Dendritic cell treated with granulocyte-macrophage colony-stimulating factor and Interleukin-4, amounts not matched to agents 40 ng/mL and 50 ng/mL, for 4 days (primary cell): ENCODE results near the gene DEGS2.

Source experiments
- H3K27ac Mint-ChIP-seq: one replicate; pipeline ENCODE4 v1.8.0; 2022; ENCODE audit warnings: mild to moderate bottlenecking, mixed read lengths
- H3K27me3 Mint-ChIP-seq: one replicate; pipeline ENCODE4 v1.8.0; 2022; ENCODE audit warnings: mild to moderate bottlenecking, mixed read lengths
- H3K36me3 Mint-ChIP-seq: one replicate; pipeline ENCODE4 v1.8.0; 2022; ENCODE audit warnings: low read depth, mixed read lengths
- H3K4me1 Mint-ChIP-seq: one replicate; pipeline ENCODE4 v1.8.0; 2022; ENCODE audit warnings: low read depth, mixed read lengths
- H3K4me3 Mint-ChIP-seq: one replicate; pipeline ENCODE4 v1.8.0; 2022; ENCODE audit warnings: mild to moderate bottlenecking, moderate library complexity, mixed read lengths
- H3K9me3 Mint-ChIP-seq: one replicate; pipeline ENCODE4 v1.8.0; 2022; ENCODE audit warnings: mixed read lengths
- intact Hi-C: fragments of 100-400 bp; cut with micrococcal nuclease; formaldehyde crosslinking; loops from one replicate; pipeline ENCODE4 v1.15.0; 2022

Gene DEGS2

DNA sequence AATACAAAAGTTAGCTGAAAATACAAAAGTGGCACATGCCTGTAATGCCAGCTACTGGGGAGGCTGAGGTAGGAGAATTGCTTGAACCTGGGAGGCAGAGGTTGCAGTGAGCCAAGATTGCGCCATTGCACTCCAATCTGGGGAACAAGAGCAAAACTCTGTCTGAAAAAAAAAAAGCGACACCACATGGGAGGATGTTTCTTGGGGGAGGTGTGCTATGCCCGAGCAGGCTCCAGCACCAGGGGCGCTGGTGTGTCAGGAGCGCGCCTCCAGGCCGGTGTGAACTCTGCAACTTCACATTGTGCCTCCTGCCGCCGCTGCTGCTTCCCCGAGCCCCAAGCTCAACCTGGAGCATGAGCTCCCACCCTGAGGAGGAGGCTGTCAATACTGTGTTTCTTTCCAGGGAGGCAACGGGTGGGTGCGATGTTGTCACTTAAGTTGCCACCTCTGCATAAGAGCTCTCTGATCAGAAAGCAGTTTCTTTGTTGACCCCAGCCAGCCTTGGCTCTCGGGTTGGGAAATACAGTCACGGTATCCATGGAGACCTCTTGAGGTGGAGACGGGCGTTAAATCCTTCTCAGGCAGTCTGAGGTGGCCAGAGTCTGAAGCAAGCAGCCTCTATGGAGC is 18.9 kb downstream of the DEGS2 start:
- Mint-ChIP-seq H3K4me3 (no peak overlapping the region), H3K36me3 (peaks cover 100% of the 10 kb centered on the region), H3K27ac (no peak overlapping the region), H3K4me1 (peaks cover 16% of the 10 kb centered on the region), H3K27me3 (no peaks in the 10 kb centered on the region), H3K9me3 (no peaks in the 10 kb centered on the region)
- intact Hi-C loops: no loop called here

DNA sequence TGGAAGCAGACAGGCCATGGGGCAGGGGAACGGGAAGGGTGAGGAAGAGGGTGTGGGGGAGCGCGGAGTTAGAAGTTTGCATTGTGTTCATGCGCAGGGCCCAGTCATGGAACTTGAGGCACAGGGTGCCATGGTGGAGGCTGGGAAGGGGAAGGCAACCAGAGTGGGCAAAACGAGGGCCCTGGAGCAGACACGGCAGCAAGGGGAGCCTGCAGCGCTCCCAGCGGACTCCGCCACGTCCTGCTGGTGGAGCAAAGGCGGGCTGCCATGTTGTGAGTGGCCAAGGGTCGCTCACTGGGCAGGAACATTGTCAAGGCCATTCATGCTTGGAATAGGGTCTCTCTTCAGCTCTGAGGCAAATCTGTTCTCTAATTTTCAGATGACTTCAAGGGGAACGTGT is 20.5 kb downstream of the DEGS2 start:
- H3K27ac Mint-ChIP-seq: no peak overlapping the region
- no peaks in the 10 kb centered on the region for H3K9me3 Mint-ChIP-seq
- H3K4me3 Mint-ChIP-seq: no peak overlapping the region
- no peaks in the 10 kb centered on the region for H3K27me3 Mint-ChIP-seq
- H3K36me3 Mint-ChIP-seq: peaks cover 100% of the 10 kb centered on the region
- intact Hi-C loops: no loop called here
- peaks cover 15% of the 10 kb centered on the region for H3K4me1 Mint-ChIP-seq

DNA sequence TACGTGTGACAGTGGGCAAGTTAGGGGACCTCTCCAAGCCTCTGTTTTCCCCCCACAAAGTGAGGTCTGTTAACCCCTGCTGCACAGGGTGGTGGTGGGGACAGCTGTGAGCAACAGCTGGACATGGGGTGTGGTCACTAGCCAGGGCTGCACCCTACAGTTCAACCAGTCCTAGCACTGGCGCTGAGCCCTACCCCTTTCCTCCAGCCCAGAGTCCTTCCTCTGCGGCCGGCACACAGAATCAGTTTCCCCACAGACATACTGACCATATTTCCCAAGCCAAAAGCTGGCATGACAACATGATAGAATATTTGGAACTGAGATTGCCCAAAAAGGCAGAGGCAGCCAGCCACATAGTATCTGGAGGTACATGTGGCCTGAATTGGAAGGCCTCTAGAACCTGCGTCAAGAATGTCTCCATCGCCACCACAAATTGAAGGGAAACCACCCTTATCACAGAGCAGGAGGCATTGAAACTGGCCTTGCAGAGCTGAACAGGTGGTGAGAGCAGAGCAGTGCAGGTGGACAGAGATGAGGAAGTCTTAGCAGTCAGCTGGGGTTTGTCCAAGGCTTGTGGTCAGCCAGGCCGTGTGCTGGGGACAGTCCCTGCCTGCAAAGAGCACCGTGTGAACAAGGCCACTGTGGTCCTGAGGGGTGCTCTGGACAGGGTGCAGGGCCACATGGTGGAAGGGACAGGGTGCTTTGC is 21.2 kb downstream of the DEGS2 start:
- no peaks in the 10 kb centered on the region for H3K9me3 Mint-ChIP-seq
- no peak overlapping the region for H3K4me3 Mint-ChIP-seq
- no peaks in the 10 kb centered on the region for H3K27me3 Mint-ChIP-seq
- peaks cover 100% of the 10 kb centered on the region for H3K36me3 Mint-ChIP-seq
- H3K4me1 Mint-ChIP-seq: peaks cover 15% of the 10 kb centered on the region
- no peak overlapping the region for H3K27ac Mint-ChIP-seq
- intact Hi-C loops: no loop called here

DNA sequence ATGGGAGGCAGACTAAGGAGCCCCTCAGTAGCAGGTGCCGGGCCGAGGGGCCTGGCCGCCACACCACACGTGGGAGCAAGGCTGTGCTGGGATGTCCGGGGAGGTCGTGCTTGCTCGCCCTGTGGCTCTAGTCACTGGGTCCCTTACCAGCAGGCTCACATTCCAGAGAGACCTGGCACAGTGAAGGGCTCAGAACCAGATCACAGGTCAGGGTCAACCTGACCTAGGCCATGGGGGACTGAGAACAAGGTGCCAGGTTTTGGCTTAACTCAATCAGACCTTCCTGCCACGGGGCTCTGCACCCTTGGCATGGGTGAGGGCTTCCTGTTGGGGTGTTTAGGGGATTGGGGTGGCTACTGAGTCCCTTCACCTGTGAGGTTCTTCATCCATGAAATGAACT is 22.3 kb downstream of the DEGS2 start:
- Mint-ChIP-seq H3K27me3 (no peaks in the 10 kb centered on the region), H3K27ac (no peak overlapping the region), H3K4me1 (peaks cover 12% of the 10 kb centered on the region), H3K9me3 (no peaks in the 10 kb centered on the region), H3K4me3 (no peak overlapping the region), H3K36me3 (peaks cover 100% of the 10 kb centered on the region)
- intact Hi-C loops: no loop called here

DNA sequence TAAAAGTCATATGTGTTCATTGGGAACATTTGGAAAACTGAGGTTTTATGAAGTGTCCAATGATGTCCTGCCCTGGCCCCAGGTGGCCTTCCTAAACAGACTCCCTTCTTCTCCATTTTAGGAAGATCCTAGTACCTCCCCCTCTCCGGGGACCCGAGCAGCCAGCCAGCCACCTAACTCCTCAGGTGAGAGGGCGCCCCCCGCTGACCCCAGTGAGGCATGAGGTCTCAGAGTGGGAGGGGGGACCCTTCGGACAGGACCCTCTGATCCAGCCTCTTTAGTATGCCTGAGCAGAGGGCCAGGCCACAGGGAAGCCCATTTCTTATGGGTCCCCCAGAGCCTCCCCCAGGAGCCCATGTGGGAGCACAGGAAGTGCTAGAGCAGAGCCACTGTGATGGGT is 23.7 kb downstream of the DEGS2 start:
- H3K27ac Mint-ChIP-seq: no peak overlapping the region
- no peaks in the 10 kb centered on the region for H3K27me3 Mint-ChIP-seq
- H3K36me3 Mint-ChIP-seq: peaks cover 100% of the 10 kb centered on the region
- peaks cover 5% of the 10 kb centered on the region for H3K4me1 Mint-ChIP-seq
- no peaks in the 10 kb centered on the region for H3K9me3 Mint-ChIP-seq
- H3K4me3 Mint-ChIP-seq: no peak overlapping the region
- intact Hi-C loops: no loop called here

DNA sequence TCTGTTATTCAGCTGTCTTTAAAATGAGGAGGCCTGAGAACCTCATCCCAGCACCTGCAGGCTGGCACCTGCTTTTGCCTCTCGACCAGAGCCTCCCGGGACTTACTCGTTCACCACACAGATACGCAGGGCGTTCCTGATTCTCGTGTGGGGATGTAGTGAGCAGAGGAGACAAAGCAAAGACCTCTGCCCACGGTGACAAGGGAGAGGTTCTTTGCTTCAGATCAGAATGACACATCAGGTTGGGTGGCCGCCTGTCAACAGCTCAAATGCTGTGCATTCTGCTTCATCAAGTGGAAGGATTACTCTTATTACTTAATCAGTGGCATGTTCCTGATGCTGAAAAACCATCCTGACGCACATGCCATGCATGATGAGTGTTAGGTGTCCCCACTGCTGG is 24.4 kb downstream of the DEGS2 start:
- H3K4me1 Mint-ChIP-seq: peaks cover 5% of the 10 kb centered on the region
- intact Hi-C loops: no loop called here
- no peaks in the 10 kb centered on the region for H3K9me3 Mint-ChIP-seq
- peaks cover 100% of the 10 kb centered on the region for H3K36me3 Mint-ChIP-seq
- no peak overlapping the region for H3K27ac Mint-ChIP-seq
- no peak overlapping the region for H3K4me3 Mint-ChIP-seq
- no peaks in the 10 kb centered on the region for H3K27me3 Mint-ChIP-seq

DNA sequence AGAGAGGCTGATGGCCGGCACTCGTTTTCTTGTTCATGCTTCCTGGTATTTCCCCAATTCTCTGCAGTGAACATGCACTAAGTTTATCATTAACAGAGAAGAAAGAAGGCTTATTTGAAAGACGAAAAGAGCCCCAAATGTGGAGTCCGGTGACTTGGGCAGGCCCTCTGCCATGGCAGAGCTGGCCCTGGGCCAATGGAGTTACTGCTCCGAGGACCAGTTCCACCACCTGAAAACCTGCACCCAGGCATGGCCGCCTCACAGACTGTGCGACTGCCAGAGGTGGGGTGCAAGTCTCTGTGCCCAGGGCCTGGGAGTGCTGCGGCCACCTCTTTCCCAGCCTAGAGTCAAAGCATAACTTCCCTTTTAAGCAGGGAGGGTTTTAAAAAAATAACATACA is 24.9 kb downstream of the DEGS2 start:
- Mint-ChIP-seq H3K27me3 (no peaks in the 10 kb centered on the region), H3K9me3 (no peaks in the 10 kb centered on the region), H3K4me3 (no peak overlapping the region), H3K27ac (no peak overlapping the region), H3K36me3 (peaks cover 100% of the 10 kb centered on the region), H3K4me1 (peaks cover 3% of the 10 kb centered on the region)
- intact Hi-C loops: no loop called here

DNA sequence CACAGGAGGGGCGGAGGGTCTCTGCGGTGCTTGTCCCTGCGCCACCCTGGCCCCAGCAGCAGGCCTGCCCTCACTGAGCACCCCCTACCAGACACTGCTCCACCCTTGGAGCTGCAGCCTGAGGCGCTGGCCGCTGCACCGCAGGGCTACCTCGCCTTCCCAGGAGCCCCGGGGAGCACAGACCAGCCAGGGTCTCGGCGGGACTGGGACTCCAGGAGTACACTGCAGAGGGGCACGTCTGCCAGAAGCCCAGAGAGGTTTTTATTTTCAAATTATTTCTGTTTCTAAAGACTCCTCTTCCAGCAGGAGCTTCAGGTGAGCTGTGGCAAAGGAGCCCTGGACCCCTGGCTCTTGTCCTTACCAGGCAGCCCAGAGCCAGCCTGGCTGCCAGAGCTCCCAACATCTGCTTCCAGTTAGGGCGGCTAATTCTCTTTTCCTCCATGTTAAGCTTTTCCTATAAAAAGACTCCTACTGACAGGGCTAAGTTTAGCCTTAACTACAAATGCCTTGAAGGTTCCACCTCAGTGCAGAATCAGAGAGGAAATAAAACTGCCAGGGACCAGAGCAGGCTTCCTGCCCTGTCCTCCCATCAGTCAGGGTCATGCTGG is 26.4 kb downstream of the DEGS2 start:
- intact Hi-C loops: no loop called here
- H3K27me3 Mint-ChIP-seq: no peaks in the 10 kb centered on the region
- no peaks in the 10 kb centered on the region for H3K4me1 Mint-ChIP-seq
- H3K9me3 Mint-ChIP-seq: no peaks in the 10 kb centered on the region
- H3K36me3 Mint-ChIP-seq: peaks cover 100% of the 10 kb centered on the region
- no peak overlapping the region for H3K4me3 Mint-ChIP-seq
- no peak overlapping the region for H3K27ac Mint-ChIP-seq

DNA sequence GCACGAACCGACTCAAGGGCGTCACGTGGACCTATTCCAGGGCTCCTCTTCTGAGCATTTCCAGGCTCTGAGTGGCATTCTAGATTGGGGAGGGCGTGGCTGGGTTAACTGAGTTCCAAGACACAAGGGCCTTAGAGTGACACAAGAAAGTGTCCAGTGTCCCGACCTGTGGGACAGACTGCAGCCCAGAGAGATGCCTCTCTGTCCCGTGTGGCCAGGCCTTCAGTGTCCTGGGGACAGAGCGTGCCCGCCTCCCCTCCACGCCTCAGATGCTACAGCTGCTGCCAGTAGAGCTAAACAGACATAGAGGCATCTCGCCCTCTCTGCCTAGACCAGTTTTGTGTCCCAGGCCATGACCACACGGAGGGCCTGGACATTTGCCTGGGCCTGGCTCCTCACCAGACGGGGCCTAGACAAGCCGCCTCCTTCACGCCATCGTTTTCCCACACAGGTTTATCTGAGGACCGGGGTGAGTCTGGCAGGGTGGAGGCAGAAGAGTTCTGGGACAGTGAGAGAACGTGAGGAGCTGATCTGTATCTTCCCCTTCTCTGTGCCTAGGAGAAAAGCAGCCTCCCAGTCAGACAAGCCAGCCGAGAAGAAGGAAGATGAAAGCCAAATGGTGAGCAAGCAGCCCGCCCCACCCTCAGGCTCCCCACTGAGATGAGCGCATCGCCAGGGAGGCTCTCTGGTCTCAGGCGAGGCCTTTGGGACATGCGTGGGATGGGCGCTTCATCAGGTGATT is 27.1 kb downstream of the DEGS2 start:
- Mint-ChIP-seq H3K4me1 (no peaks in the 10 kb centered on the region), H3K4me3 (no peak overlapping the region), H3K36me3 (peaks cover 100% of the 10 kb centered on the region), H3K9me3 (no peaks in the 10 kb centered on the region), H3K27me3 (no peaks in the 10 kb centered on the region), H3K27ac (no peak overlapping the region)
- intact Hi-C loops: no loop called here

DNA sequence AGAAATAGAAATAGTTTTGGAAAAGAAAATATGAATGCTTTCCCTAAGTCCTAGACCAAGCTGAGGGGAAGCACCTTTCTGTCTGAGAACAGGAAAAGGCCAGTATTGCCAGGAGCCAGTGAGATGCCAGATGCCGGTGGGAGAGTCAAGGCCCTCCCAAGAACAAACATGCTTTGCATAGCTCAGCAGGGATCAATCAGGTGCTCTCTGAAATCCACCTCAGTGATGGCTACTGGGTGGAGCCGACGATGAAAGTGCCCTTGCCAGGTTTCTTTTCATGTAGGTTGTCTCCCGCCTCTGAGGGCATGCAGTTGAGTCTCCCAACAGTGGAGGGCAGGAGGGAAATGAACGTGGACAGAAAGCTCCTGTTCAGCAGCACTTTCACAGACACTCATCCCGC is 28.3 kb downstream of the DEGS2 start:
- peaks cover 100% of the 10 kb centered on the region for H3K36me3 Mint-ChIP-seq
- no peak overlapping the region for H3K27ac Mint-ChIP-seq
- H3K9me3 Mint-ChIP-seq: no peaks in the 10 kb centered on the region
- H3K4me1 Mint-ChIP-seq: no peaks in the 10 kb centered on the region
- no peak overlapping the region for H3K4me3 Mint-ChIP-seq
- H3K27me3 Mint-ChIP-seq: no peaks in the 10 kb centered on the region
- intact Hi-C loops: no loop called here

DNA sequence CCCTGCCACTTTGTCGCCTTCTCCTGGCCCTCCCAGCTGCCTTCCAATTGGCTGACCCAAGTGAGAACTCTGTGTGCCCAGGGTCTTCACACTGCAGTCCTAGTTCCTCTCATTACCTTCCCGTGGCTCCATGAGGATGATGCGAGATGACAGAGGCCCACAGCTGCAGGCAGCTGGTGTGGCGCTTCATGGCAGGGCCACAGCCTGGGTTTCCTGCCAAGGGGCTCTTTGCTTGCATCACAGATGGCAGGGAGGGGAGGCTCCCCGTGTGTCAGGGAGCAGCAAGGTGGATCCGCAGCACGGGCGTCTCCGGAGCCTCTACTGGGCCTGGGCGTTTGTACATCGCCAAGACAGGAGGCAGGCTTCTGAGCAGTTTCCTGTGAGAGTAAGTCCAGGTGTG is 28.9 kb downstream of the DEGS2 start:
- no peaks in the 10 kb centered on the region for H3K27me3 Mint-ChIP-seq
- intact Hi-C loops: no loop called here
- H3K9me3 Mint-ChIP-seq: no peaks in the 10 kb centered on the region
- H3K4me1 Mint-ChIP-seq: no peaks in the 10 kb centered on the region
- H3K36me3 Mint-ChIP-seq: peaks cover 100% of the 10 kb centered on the region
- no peak overlapping the region for H3K4me3 Mint-ChIP-seq
- peak overlapping the region; percentile 4 for H3K27ac Mint-ChIP-seq

DNA sequence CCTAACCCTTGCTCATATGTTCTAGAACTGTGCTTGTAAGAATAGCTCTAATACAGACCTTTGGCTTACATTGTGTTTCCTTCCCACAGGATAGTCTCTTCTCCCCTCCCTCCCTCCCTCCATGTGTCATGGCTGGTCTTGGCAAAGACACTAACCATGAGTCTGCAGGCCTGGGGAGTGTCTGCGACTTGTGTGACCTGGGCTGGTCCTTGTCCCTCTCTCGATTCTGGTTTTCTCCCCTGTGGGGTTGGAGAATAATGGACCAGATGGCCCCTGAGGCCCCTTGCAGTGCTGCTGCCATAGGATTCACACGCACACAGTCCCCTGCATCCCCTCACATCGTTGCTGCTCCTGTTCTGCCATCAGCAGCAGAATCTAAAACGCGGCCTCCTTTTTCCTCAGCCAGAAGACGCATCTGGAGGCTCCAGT is 30.3 kb downstream of the DEGS2 start:
- intact Hi-C loops: no loop called here
- no peaks in the 10 kb centered on the region for H3K4me1 Mint-ChIP-seq
- H3K9me3 Mint-ChIP-seq: no peaks in the 10 kb centered on the region
- H3K27ac Mint-ChIP-seq: no peak overlapping the region
- H3K4me3 Mint-ChIP-seq: no peak overlapping the region
- peaks cover 100% of the 10 kb centered on the region for H3K36me3 Mint-ChIP-seq
- no peaks in the 10 kb centered on the region for H3K27me3 Mint-ChIP-seq

DNA sequence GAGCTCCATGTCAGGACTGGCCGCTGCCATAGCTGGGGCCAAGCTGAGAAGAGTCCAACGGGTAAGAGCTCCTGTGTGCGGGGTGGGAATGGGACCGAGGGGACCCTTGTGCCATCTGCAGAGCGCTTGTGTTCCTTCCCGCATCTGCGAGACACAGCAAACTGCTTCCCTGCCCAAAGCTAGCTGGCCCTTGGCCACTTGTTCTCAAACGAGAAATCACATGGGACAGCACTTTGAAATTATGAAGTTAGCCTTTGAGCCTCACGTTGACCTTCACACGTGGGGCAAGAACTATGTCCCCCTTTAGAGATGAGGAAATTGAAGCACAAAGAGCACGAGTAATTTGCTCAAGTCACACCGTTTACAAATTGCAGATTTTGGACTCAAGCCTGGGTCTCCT is 30.8 kb downstream of the DEGS2 start:
- H3K36me3 Mint-ChIP-seq: peaks cover 100% of the 10 kb centered on the region
- no peaks in the 10 kb centered on the region for H3K4me1 Mint-ChIP-seq
- H3K9me3 Mint-ChIP-seq: no peaks in the 10 kb centered on the region
- intact Hi-C loops: no loop called here
- H3K27ac Mint-ChIP-seq: no peak overlapping the region
- H3K27me3 Mint-ChIP-seq: no peaks in the 10 kb centered on the region
- H3K4me3 Mint-ChIP-seq: no peak overlapping the region

DNA sequence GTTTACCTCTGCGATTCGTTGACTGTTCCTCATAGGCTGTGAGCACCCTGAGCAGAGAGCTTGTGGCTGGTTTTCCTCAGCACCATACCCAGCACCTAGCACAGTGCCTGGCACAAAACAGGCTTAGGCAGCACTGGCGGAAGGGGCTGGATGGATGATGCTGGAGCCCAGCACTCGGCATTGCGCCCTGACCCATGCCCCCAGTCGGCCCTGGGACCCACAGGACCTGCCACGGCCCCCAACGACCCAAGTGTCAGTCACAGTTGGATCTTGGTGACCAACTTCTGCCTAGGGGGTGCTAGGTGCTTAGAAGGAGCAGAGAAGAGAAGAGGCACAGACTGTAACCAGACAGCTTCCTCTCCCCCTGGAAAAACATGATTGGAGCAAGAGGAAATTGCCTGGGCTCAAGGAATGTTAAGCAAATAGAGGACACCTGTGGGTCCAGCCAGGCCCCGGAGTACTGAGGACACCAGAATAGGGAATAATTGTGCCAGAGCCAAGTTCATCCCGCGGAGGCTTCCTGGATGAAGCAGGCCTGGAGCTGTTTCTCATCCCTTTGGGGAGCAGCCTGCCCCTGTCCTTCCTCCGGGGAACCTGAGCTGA is 31.5 kb downstream of the DEGS2 start:
- no peaks in the 10 kb centered on the region for H3K9me3 Mint-ChIP-seq
- no peak overlapping the region for H3K4me3 Mint-ChIP-seq
- H3K36me3 Mint-ChIP-seq: peaks cover 100% of the 10 kb centered on the region
- H3K27me3 Mint-ChIP-seq: no peaks in the 10 kb centered on the region
- no peaks in the 10 kb centered on the region for H3K4me1 Mint-ChIP-seq
- intact Hi-C loops: no loop called here
- no peak overlapping the region for H3K27ac Mint-ChIP-seq
